GM12878 (cell line): ENCODE results near the gene RAB4B. TPM values are rescaled to one million over a fixed set of nuclear protein-coding genes. Genes with fewer than 3 reads are reported as not detected.

Experiments
- ASH2L ChIP-seq: fragments of 300-600, 200-600 bp; sonication (generic); IDR thresholded peaks from 2 replicates; pipeline ENCODE4 v1.6.1; 2017; ENCODE audit warnings: low read depth, mild to moderate bottlenecking, borderline replicate concordance
- BHLHE40 ChIP-seq, 2 experiments: fragments of 450-650 bp in 1 of 2; IDR thresholded peaks; 2 replicates each; pipeline ENCODE4 v1.6.1; 2011 to 2017; ENCODE audit warnings: low read depth in 2 of 2, borderline replicate concordance in 1 of 2, improper control_type of control experiment in 1 of 2, low read length in 1 of 2, mild to moderate bottlenecking in 1 of 2
- CBX5 ChIP-seq: sonication (generic); IDR thresholded peaks from 2 replicates; pipeline ENCODE4 v1.6.1; 2016; ENCODE audit warnings: low read depth, moderate library complexity, mild to moderate bottlenecking, inconsistent platforms
- CHD1 ChIP-seq: IDR thresholded peaks from 2 replicates; pipeline ENCODE4 v1.6.1; 2012; ENCODE audit warnings: low read depth, low read length, improper control_type of control experiment
- CREB1 ChIP-seq: IDR thresholded peaks from 2 replicates; pipeline ENCODE4 v1.6.1; 2012; ENCODE audit warnings: low read depth, mild to moderate bottlenecking, inconsistent platforms
- GABPA ChIP-seq: IDR thresholded peaks from 2 replicates; pipeline ENCODE4 v1.6.1; 2014; ENCODE audit warnings: antibody characterized with exemption, low read depth, mild to moderate bottlenecking, inconsistent platforms
- HDAC6 ChIP-seq: fragments of 200-600 bp; sonication (generic); IDR thresholded peaks from one replicate; pipeline ENCODE4 v1.8.0; 2017; ENCODE audit warnings: antibody characterized with exemption; ENCODE audit not compliant: unreplicated experiment
- IRF3 ChIP-seq: fragments of 450-650 bp; IDR thresholded peaks from 2 replicates; pipeline ENCODE4 v1.6.1; 2014; ENCODE audit warnings: mild to moderate bottlenecking
- KDM1A ChIP-seq: fragments of 200-600 bp; sonication (generic); IDR thresholded peaks from 2 replicates; pipeline ENCODE4 v1.6.1; 2016; ENCODE audit warnings: borderline replicate concordance
- KLF5 ChIP-seq: fragments of 450-650 bp; IDR thresholded peaks from 2 replicates; pipeline ENCODE4 v1.6.1; 2014; ENCODE audit warnings: mild to moderate bottlenecking; ENCODE audit not compliant: partially characterized antibody
- LARP7 ChIP-seq: fragments of 450-650 bp; IDR thresholded peaks from 2 replicates; pipeline ENCODE4 v1.6.1; 2017; ENCODE audit warnings: mild to moderate bottlenecking
- MEF2A ChIP-seq: IDR thresholded peaks from 2 replicates; pipeline ENCODE4 v1.6.1; 2011; ENCODE audit warnings: low read depth, mild to moderate bottlenecking, low read length, moderate library complexity; ENCODE audit not compliant: insufficient read depth
- MLLT1 ChIP-seq: fragments of 450-650 bp; IDR thresholded peaks from 2 replicates; pipeline ENCODE4 v1.6.1; 2016; ENCODE audit warnings: mild to moderate bottlenecking
- NFIC ChIP-seq: IDR thresholded peaks from 2 replicates; pipeline ENCODE4 v1.6.1; 2012; ENCODE audit warnings: low read depth, mild to moderate bottlenecking, inconsistent platforms, low read length, moderate library complexity
- NFXL1 ChIP-seq: fragments of 450-650 bp; IDR thresholded peaks from 2 replicates; pipeline ENCODE4 v1.6.1; 2017; ENCODE audit warnings: antibody characterized with exemption, mild to moderate bottlenecking, borderline replicate concordance
- NFYB ChIP-seq: IDR thresholded peaks from 2 replicates; pipeline ENCODE4 v1.6.1; 2011; ENCODE audit warnings: low read depth, mild to moderate bottlenecking, low read length, improper control_type of control experiment, moderate library complexity; ENCODE audit not compliant: insufficient read depth
- NRF1 ChIP-seq: conservative IDR thresholded peaks from 2 replicates; pipeline ENCODE4 v1.6.1; 2011; ENCODE audit warnings: mild to moderate bottlenecking, low read depth, low read length, improper control_type of control experiment
- PML ChIP-seq: IDR thresholded peaks from 2 replicates; pipeline ENCODE4 v1.6.1; 2012; ENCODE audit warnings: low read length, inconsistent platforms
- RFX5 ChIP-seq: IDR thresholded peaks from 2 replicates; pipeline ENCODE4 v1.6.1; 2011; ENCODE audit warnings: low read depth, low read length, improper control_type of control experiment
- SIN3A ChIP-seq: IDR thresholded peaks from 2 replicates; pipeline ENCODE4 v1.6.1; 2012; ENCODE audit warnings: low read depth, low read length, improper control_type of control experiment
- SMC3 ChIP-seq: IDR thresholded peaks from 2 replicates; pipeline ENCODE4 v1.6.1; 2011; ENCODE audit warnings: low read length, improper control_type of control experiment, borderline replicate concordance
- SPI1 ChIP-seq: IDR thresholded peaks from 2 replicates; pipeline ENCODE4 v1.6.1; 2011; ENCODE audit warnings: low read depth, mild to moderate bottlenecking, low read length, moderate library complexity, borderline replicate concordance; ENCODE audit not compliant: insufficient read depth
- SREBF1 ChIP-seq: IDR thresholded peaks from 2 replicates; pipeline ENCODE4 v1.6.1; 2012; ENCODE audit warnings: mild to moderate bottlenecking, low read length
- SRF ChIP-seq, 2 experiments: IDR thresholded peaks; 2 replicates each; pipeline ENCODE4 v1.6.1; 2011; ENCODE audit warnings: low read depth in 2 of 2, low read length in 2 of 2, mild to moderate bottlenecking in 1 of 2, moderate library complexity in 1 of 2
- STAT3 ChIP-seq: IDR thresholded peaks from 2 replicates; pipeline ENCODE4 v1.6.1; 2011; ENCODE audit warnings: low read depth, low read length, improper control_type of control experiment
- TAF1 ChIP-seq: IDR thresholded peaks from 2 replicates; pipeline ENCODE4 v1.6.1; 2011; ENCODE audit warnings: mild to moderate bottlenecking, low read depth, low read length, borderline replicate concordance
- YY1 ChIP-seq: IDR thresholded peaks from 2 replicates; pipeline ENCODE4 v1.6.1; 2011; ENCODE audit warnings: low read depth, mild to moderate bottlenecking, low read length
- ZBED1 ChIP-seq: IDR thresholded peaks from 2 replicates; pipeline ENCODE4 v1.6.1; 2016; ENCODE audit warnings: borderline replicate concordance
- ZNF384 ChIP-seq: IDR thresholded peaks from 2 replicates; pipeline ENCODE4 v1.6.1; 2012; ENCODE audit warnings: low read depth, mild to moderate bottlenecking, low read length, improper control_type of control experiment, borderline replicate concordance
- polyA plus RNA-seq, 11 experiments: library from polyadenylated mRNA; depleted of rRNA in 4 of 11; unstranded in 6 of 11; stranded (reverse) in 5 of 11; fragments of >200 nt; fragmentation: Nextera tagmentation in 4 of 11; fragmentation: Illumina TruSeq in 1 of 11; extraction: Ambion mirVana in 4 of 11; extraction: Trizol in 1 of 11; gene quantifications; 1 replicate in 1 of 11; 2 replicates in 10 of 11; pipeline versions ENCODE4 v1.2.1 to v1.2.3, GENCODE V29; 2011 to 2016; ENCODE audit warnings: inconsistent platforms in 2 of 11, missing spikeins in 2 of 11, low read depth in 1 of 11
- total RNA-seq, 4 experiments: library from RNA; depleted of rRNA in 3 of 4; stranded (reverse); fragments of >200 nt in 3 of 4; fragmentation: Illumina TruSeq in 1 of 4; extraction: Trizol in 1 of 4; gene quantifications; 2 replicates each; pipeline versions ENCODE4 v1.2.1 to v1.2.3, GENCODE V29; 2013 to 2021

RAB4B gene
- total and polyA plus RNA-seq, 10 of the 15 experiments (the other 5 are each of a cell fraction or from before 2014, with no cell fraction given), result 0.60 to 51.5 (median 27.7) TPM

GRCh38 chr19:40806423-40807146 is 28.5 kb downstream of the RAB4B start (continued):
- TF ChIP-seq NFIC (no peak), RFX5 (no peak), GABPA (no peak), SPI1 (no peak), NFXL1 (no peak), KLF5 (no peak), YY1 (peak; percentile 64; the same call in 1 of the 2 replicates), SIN3A (no peak), SMC3 (peak; percentile 81), LARP7 (0 out of 2 replicates have a peak, but pooled peaks have one; percentile 32), NRF1 (no peak), SRF (IDR thresholded peaks at IDR 0.05; ENCODE audit: low read depth in 2 of 2, low read length in 2 of 2) (no peak), TAF1 (no peak), MEF2A (no peak), PML (no peak), HDAC6 (no peak), STAT3 (no peak), ZNF384 (no peak), CBX5 (no peak), CHD1 (no peak), MLLT1 (0 out of 2 replicates have a peak, but pooled peaks have one; percentile 53), IRF3 (no peak), ASH2L (no peak), KDM1A (no peak), ZBED1 (no peak), SREBF1 (no peak), CREB1 (peak; percentile 53; the same call in 1 of the 2 replicates), NFYB (no peak), BHLHE40 (IDR thresholded peaks at IDR 0.05; ENCODE audit: borderline replicate concordance in 1 of 2, low read depth in 2 of 2, low read length in 1 of 2) (peak in 1 of 2 experiments; percentile 32; a peak in 1 of 4 replicates)
